ENCODE results near the gene HPSE2.
"Not testable (repeated sequence)": the region's sequence is repeated elsewhere in the genome, so short reads cannot be mapped to it uniquely, and the experiment has no call there.

The HPSE2 gene

DNA sequence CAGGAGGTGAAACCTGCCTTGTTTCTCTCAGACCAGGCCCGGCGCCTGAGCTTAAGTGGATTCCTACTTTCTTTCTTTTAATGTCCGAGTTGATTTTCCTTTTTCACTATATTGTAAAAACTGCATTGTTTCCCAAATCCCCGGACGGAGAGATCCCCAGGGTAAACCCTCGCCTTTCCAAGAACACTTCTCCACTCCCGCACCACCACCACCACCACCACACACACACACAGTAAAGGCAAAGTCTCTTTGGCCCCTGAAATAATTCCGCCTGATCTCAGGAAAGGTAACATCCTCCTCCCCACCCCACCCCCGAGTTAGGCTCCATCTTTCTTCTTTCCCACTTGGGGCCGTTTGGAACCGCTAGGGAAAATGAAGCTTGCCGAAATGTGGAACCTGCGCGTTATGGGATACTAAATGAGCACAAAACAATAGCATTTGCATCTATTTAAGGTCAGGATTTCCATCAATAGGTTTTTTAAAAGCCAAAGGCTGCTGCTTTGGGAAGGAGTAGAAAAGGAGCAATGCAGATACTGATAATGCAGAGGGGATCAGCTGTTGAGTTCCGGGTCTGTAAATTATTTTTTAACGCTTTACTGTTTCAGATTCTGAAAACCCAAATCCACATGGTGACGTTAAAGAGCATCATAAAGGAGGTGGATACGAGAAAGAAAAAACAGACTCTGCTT, 2.5 kb downstream of the HPSE2 start:
- H3K36me3 ChIP-seq (ENCODE audit: control insufficient read depth, insufficient read depth, low read length): no peaks in the 10 kb centered on the region
- H3K27me3 ChIP-seq (ENCODE audit: control insufficient read depth, insufficient read depth, low read length): peaks cover 40% of the 10 kb centered on the region
- H3K4me1 ChIP-seq (ENCODE audit: control insufficient read depth, insufficient read depth, low read length): peaks cover 5% of the 10 kb centered on the region
- no peak overlapping the region for H3K27ac ChIP-seq (ENCODE audit: low read depth, low read length)
- peak overlapping the region; percentile 65 for H3K4me3 ChIP-seq (ENCODE audit: low read length)
- H3K9ac ChIP-seq (ENCODE audit: low read length): no peak overlapping the region

DNA sequence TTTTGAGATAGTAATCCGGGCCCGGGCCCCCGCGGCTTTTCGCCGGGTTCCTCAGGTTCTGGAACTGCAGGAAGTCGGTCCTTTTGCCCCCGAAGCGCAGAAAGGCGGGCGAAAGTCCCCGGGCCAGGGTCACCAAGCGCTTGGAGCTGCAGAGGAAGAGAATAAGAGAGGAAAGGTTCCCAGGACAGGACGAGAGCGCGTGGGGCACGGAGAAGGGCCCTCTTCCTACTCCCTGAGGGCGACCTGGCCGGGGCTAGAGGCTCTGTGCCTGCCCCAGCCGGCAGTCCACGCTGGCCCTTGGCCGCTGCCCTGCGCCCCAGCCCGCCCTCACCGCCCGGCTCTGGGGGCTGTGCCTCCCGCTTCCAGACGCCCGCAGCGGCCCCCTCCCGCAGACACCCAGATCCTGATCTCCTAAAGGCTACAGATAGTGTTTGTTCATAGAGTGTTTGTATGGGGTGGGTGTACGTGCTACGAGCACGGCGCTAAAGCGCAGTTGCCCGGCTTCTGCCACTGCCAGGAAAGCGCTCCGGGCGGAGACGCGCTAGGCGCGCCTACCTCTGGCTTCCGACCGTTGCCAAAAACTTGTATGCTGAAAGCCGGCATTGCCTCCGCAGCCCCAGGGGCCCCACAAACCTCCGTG, 3.2 kb downstream of the HPSE2 start:
- Histone ChIP-seq H3K9ac (ENCODE audit: low read length) (no peak overlapping the region), H3K4me3 (ENCODE audit: low read length) (peak overlapping the region; percentile 29), H3K27me3 (ENCODE audit: control insufficient read depth, insufficient read depth, low read length) (peaks cover 40% of the 10 kb centered on the region), H3K36me3 (ENCODE audit: control insufficient read depth, insufficient read depth, low read length) (no peaks in the 10 kb centered on the region), H3K4me1 (ENCODE audit: control insufficient read depth, insufficient read depth, low read length) (peaks cover 5% of the 10 kb centered on the region), H3K27ac (ENCODE audit: low read depth, low read length) (no peak overlapping the region)

DNA sequence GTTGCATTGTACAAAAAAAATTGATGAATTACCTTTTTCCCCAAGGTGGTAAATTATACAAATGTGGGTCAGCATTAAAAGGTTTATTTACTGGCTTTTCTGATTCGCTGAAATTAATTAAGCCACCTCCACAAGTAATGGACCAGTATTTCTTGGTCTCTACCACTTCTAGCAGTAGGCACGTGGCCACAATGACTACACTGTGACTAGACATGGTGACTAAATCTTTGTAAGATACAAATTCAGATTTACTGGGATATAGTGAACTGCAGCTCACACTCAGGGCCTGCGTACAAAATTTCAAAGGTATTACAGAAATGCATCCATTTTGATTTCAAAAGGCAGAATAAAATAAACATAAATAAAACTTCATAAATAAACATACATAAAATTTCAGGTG, 10.9 kb downstream of the HPSE2 start:
- H3K4me1 ChIP-seq (ENCODE audit: control insufficient read depth, insufficient read depth, low read length): no peaks in the 10 kb centered on the region
- no peaks in the 10 kb centered on the region for H3K27me3 ChIP-seq (ENCODE audit: control insufficient read depth, insufficient read depth, low read length)

DNA sequence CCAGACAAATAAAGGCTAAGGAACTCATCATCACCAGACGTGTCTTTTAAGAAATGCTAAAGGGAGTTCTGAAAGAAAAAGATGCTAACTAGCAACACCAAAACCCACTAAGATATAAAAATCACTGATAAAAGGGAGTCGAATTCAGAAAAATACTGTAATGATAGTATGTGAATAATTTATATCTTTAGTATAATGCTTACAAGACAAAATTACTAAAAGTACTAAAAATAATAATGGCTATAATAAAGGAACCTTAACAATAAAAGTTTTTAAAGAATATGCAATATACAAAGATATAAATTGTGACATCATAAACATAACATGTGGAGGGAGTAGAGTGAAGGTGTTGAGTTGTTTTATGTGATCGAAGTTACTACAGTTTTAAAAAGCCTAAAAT, 28.3 kb downstream of the HPSE2 start:
- no peaks in the 10 kb centered on the region for H3K4me1 ChIP-seq (ENCODE audit: control insufficient read depth, insufficient read depth, low read length)
- no peak overlapping the region for H3K4me3 ChIP-seq (ENCODE audit: low read length)
- no peak overlapping the region for H3K9ac ChIP-seq (ENCODE audit: low read length)
- no peaks in the 10 kb centered on the region for H3K27me3 ChIP-seq (ENCODE audit: control insufficient read depth, insufficient read depth, low read length)
- H3K27ac ChIP-seq (ENCODE audit: low read depth, low read length): no peak overlapping the region
- H3K36me3 ChIP-seq (ENCODE audit: control insufficient read depth, insufficient read depth, low read length): no peaks in the 10 kb centered on the region

More for the DNA sequence above, 10.9 kb downstream of the HPSE2 start:
- Histone ChIP-seq H3K27ac (ENCODE audit: low read depth, low read length) (no peak overlapping the region), H3K36me3 (ENCODE audit: control insufficient read depth, insufficient read depth, low read length) (no peaks in the 10 kb centered on the region), H3K9ac (ENCODE audit: low read length) (no peak overlapping the region), H3K4me3 (ENCODE audit: low read length) (no peak overlapping the region)

DNA sequence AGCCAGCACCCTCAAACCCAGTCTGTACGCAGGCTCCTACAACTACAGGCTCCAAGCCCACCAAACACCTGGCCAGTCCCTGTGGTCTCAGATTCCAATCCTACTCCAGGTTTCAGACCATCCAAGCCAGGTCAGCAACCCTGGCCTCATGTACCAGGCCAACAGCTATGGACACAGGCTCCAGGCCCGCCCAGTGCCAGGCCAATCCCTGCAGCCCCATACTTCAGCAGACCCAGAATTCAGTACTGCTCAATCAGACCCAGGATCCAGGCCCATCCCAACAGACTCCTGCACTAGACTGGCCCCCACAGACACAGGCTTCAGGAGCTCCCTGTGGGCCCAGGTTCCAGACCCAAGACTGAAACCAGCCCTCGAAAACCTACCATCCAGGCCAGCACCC, 32.3 kb downstream of the HPSE2 start:
- H3K27me3 ChIP-seq (ENCODE audit: control insufficient read depth, insufficient read depth, low read length): no peaks in the 10 kb centered on the region
- no peaks in the 10 kb centered on the region for H3K36me3 ChIP-seq (ENCODE audit: control insufficient read depth, insufficient read depth, low read length)

DNA sequence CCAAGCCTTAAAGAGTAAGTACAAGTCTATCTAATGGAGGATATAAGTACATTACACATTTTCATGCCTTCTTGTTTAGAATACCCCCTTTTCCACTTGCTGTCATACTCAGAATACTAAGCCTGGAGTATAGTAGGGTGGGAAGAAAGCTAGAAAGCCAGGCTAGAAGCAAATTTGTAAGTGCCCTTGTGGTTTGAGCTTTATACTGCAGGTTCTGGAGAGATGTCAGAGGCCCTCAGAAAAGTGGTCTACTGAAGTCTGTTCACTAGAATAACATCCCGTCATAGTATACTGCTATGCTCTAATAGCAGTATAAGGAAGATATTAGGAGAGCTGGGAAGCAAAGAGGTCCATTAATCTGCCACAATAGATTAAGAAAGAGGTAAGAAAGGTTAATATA, 62.7 kb downstream of the HPSE2 start:
- Histone ChIP-seq H3K4me3 (ENCODE audit: low read length) (no peak overlapping the region), H3K9ac (ENCODE audit: low read length) (no peak overlapping the region), H3K27ac (ENCODE audit: low read depth, low read length) (no peak overlapping the region), H3K36me3 (ENCODE audit: control insufficient read depth, insufficient read depth, low read length) (no peaks in the 10 kb centered on the region), H3K4me1 (ENCODE audit: control insufficient read depth, insufficient read depth, low read length) (no peaks in the 10 kb centered on the region), H3K27me3 (ENCODE audit: control insufficient read depth, insufficient read depth, low read length) (no peaks in the 10 kb centered on the region)

More for the DNA sequence above, 32.3 kb downstream of the HPSE2 start:
- Histone ChIP-seq H3K4me3 (ENCODE audit: low read length) (no peak overlapping the region), H3K9ac (ENCODE audit: low read length) (no peak overlapping the region), H3K27ac (ENCODE audit: low read depth, low read length) (no peak overlapping the region), H3K4me1 (ENCODE audit: control insufficient read depth, insufficient read depth, low read length) (no peaks in the 10 kb centered on the region)

DNA sequence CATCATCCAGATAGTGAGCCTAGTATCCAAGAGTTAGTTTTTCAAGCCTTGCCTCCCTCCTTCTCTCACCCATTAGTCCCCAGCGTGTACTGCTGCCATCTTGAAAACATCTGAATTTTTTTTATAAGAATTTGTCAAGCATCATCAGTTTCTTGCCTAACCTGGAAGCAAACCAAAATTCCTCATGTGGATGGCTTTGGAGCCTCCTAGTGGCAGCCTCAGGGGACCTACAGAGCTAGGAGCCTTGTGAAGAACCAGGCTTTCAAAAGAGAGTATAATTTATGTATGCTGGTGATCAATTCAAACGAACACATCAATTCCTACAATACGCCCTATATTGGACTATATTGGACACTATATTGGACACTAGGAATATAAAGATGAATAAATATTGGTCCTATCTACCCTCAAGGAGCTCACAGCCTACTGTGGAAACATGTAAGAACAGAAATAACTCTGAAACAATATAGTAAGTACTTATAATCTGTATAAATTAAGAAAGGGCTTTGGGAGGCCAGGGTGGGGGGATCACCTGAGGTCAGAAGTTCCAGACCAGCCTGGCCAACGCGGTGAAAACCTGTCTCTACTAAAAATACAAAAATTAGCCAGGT, 63.4 kb downstream of the HPSE2 start:
- Histone ChIP-seq H3K27me3 (ENCODE audit: control insufficient read depth, insufficient read depth, low read length) (no peaks in the 10 kb centered on the region), H3K4me1 (ENCODE audit: control insufficient read depth, insufficient read depth, low read length) (no peaks in the 10 kb centered on the region), H3K27ac (ENCODE audit: low read depth, low read length) (no peak overlapping the region), H3K4me3 (ENCODE audit: low read length) (no peak overlapping the region), H3K36me3 (ENCODE audit: control insufficient read depth, insufficient read depth, low read length) (no peaks in the 10 kb centered on the region), H3K9ac (ENCODE audit: low read length) (no peak overlapping the region)

DNA sequence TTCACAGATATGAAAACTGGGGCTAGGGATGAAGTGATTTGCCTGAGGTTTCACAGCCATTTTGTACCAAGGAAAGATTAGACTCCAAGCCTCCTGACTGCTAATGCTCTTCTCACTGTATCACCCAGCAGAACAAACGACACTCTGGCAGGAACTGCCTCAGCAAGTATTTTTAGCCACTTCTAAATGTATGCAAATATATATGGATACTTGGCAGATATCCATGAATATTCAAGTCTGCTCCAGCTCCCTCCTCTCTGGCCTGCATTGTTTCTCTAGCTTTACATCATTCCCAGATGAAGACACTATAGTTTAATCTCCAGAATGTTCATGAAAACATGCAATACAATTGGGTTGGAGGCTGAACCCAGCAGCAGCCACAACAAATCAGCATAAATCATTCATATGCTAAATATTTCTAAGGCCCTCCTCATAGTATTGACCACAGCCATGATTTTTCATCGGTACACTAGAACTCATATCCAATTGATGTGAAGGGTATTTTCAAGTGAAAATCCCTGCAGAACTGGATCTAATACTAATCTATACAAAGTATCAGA, 65.5 kb downstream of the HPSE2 start:
- Histone ChIP-seq H3K36me3 (ENCODE audit: control insufficient read depth, insufficient read depth, low read length) (no peaks in the 10 kb centered on the region), H3K4me1 (ENCODE audit: control insufficient read depth, insufficient read depth, low read length) (no peaks in the 10 kb centered on the region), H3K27ac (ENCODE audit: low read depth, low read length) (no peak overlapping the region), H3K27me3 (ENCODE audit: control insufficient read depth, insufficient read depth, low read length) (no peaks in the 10 kb centered on the region), H3K4me3 (ENCODE audit: low read length) (no peak overlapping the region), H3K9ac (ENCODE audit: low read length) (no peak overlapping the region)

DNA sequence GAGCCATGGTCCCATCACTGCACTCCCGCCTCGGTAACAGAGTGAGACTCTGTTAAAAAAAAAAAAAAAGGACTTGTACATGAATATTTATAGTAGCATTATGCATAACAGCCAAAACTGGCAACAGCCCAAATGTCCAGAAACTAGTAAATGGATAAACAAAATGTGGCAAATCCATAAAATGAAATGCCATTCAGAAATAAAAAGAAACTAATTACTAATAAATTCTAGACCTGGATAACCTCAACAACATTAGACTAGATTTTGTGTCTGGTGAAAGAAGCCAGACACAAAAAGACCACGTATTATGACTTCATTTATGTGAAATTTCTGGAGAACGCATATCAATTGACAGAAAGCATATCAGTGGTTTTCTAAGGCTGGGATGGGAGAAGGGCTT, 74.5 kb downstream of the HPSE2 start:
- H3K27me3 ChIP-seq (ENCODE audit: control insufficient read depth, insufficient read depth, low read length): no peaks in the 10 kb centered on the region
- no peak overlapping the region for H3K27ac ChIP-seq (ENCODE audit: low read depth, low read length)
- no peak overlapping the region for H3K9ac ChIP-seq (ENCODE audit: low read length)
- H3K36me3 ChIP-seq (ENCODE audit: control insufficient read depth, insufficient read depth, low read length): no peaks in the 10 kb centered on the region
- H3K4me1 ChIP-seq (ENCODE audit: control insufficient read depth, insufficient read depth, low read length): peaks cover 2% of the 10 kb centered on the region
- H3K4me3 ChIP-seq (ENCODE audit: low read length): no peak overlapping the region

DNA sequence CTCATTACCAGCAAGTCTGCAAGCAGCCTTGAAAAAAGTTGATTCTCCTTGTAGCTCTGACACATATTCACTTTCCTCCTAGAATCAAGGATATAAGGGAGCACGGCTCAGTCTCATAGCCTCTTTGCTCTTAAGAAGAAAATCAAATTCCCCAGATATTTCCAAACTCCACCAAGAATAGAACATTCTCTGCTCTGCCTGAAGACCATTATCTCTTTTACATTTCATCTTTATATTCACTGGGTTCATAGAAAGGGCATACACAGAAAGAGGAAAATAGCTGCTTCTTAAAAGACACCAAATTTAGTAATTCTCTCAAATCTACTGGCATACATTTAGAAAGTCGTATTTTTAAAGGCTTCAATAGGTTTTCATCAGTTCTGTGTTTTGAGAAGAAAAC, 92.0 kb downstream of the HPSE2 start:
- Histone ChIP-seq H3K4me1 (ENCODE audit: control insufficient read depth, insufficient read depth, low read length) (peaks cover 3% of the 10 kb centered on the region), H3K4me3 (ENCODE audit: low read length) (no peak overlapping the region), H3K36me3 (ENCODE audit: control insufficient read depth, insufficient read depth, low read length) (no peaks in the 10 kb centered on the region), H3K27me3 (ENCODE audit: control insufficient read depth, insufficient read depth, low read length) (no peaks in the 10 kb centered on the region), H3K9ac (ENCODE audit: low read length) (no peak overlapping the region), H3K27ac (ENCODE audit: low read depth, low read length) (no peak overlapping the region)

DNA sequence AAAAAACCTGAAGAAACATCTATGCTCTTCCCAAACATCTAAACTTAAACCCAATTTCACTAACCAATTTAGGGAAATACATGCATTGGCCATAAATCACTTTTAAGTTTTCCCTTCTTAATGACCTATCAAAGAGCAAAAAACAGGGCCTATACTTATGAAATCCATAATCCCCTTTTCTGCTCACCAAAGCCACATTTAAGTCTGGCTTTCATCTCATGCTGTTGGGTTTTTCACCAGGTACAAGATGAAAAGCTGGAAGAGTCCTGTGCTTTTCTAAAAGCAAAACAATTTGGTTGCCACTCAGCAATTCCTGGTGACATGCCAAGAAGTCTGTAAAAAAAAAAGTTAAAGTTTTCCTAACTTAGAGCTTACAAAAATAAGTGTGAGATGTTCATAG, 92.6 kb downstream of the HPSE2 start:
- Histone ChIP-seq H3K4me3 (ENCODE audit: low read length) (no peak overlapping the region), H3K27me3 (ENCODE audit: control insufficient read depth, insufficient read depth, low read length) (no peaks in the 10 kb centered on the region), H3K9ac (ENCODE audit: low read length) (no peak overlapping the region), H3K36me3 (ENCODE audit: control insufficient read depth, insufficient read depth, low read length) (no peaks in the 10 kb centered on the region), H3K27ac (ENCODE audit: low read depth, low read length) (no peak overlapping the region), H3K4me1 (ENCODE audit: control insufficient read depth, insufficient read depth, low read length) (peaks cover 3% of the 10 kb centered on the region)

DNA sequence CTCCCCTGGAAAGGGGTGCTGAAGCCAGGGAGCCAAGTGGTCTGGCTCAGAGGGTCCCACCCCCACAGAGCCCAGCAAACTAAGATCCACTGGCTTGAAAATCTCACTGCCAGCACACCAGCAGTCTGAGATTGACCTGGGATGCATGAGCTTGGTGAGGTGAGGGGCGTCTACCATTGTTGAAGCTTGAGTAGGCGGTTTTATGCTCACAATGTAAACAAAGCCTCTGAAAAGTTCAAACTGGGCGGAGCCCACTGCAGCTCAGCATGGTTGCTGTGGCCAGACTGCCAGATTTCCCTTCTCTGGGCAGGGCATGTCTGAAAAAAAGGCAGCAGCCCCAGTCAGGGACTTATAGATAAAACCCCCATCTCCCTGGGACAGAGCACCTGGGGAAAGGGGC, 102.8 kb downstream of the HPSE2 start:
- not testable (repeated sequence) for H3K27me3 ChIP-seq (ENCODE audit: control insufficient read depth, insufficient read depth, low read length); H3K9ac ChIP-seq (ENCODE audit: low read length); H3K4me3 ChIP-seq (ENCODE audit: low read length); H3K36me3 ChIP-seq (ENCODE audit: control insufficient read depth, insufficient read depth, low read length); H3K4me1 ChIP-seq (ENCODE audit: control insufficient read depth, insufficient read depth, low read length); H3K27ac ChIP-seq (ENCODE audit: low read depth, low read length)
